Caco-2 (cell line): ENCODE data around the gene CYP26A1. TPM values are rescaled to one million over a fixed set of nuclear protein-coding genes. Genes with fewer than 3 reads are reported as not detected.
"Not testable (repeated sequence)": the region's sequence is repeated elsewhere in the genome, so short reads cannot be mapped to it uniquely, and the experiment has no call there.

Experiments used
- BruUV-seq: library from RNA; stranded (reverse); fragments of 400-500 nt; replicated peaks from 2 replicates; lab custom pipeline; 2021; lab: Mats Ljungman, UMichigan
- CTCF ChIA-PET: fragments of 300-600 bp; sonication (Branson Sonifier 250); formaldehyde crosslinking; loops from one replicate; lab custom pipeline; 2022; ENCODE audit warnings: antibody characterized with exemption; lab: Charles Lee
- POLR2A ChIA-PET: fragments of 300-600 bp; sonication (Branson Sonifier 250); formaldehyde crosslinking; loops from one replicate; lab custom pipeline; 2022; ENCODE audit warnings: antibody characterized with exemption; lab: Charles Lee
- DNase-seq, 2 experiments: peaks; one replicate each; pipeline versions ENCODE4 v3.0.0 to v3.0.0-alpha.2; 2020 to 2022
- H3K27me3 ChIP-seq: replicated peaks from 2 replicates; pipeline ENCODE4 v1.6.0; 2011; ENCODE audit warnings: low read length; ENCODE audit not compliant: control insufficient read depth, insufficient read depth
- H3K36me3 ChIP-seq: 2 replicates; pipeline ENCODE4 v1.5.1; 2011; ENCODE audit warnings: low read length; ENCODE audit not compliant: control insufficient read depth, insufficient read depth
- H3K4me1 ChIP-seq: fragments of 250-450 bp; sonication (Bioruptor Pico); 2 replicates; pipeline ENCODE4 v1.5.1; 2020; ENCODE audit warnings: mild to moderate bottlenecking
- H3K4me3 ChIP-seq: 2 replicates; pipeline ENCODE4 v1.5.1; 2011; ENCODE audit warnings: low read depth, mild to moderate bottlenecking, control low read depth, low read length
- H3K9me3 ChIP-seq: fragments of 250-450 bp; sonication (Bioruptor Pico); 2 replicates; pipeline ENCODE4 v1.5.1; 2020; ENCODE audit warnings: mild to moderate bottlenecking, moderate library complexity
- H3K27ac Mint-ChIP-seq: one replicate; pipeline ENCODE4 v1.8.0; 2022; ENCODE audit warnings: mixed read lengths; ENCODE audit not compliant: unreplicated experiment
- H3K27me3 Mint-ChIP-seq: one replicate; pipeline ENCODE4 v1.8.0; 2022; ENCODE audit warnings: mixed read lengths; ENCODE audit not compliant: insufficient read depth, unreplicated experiment
- H3K36me3 Mint-ChIP-seq: one replicate; pipeline ENCODE4 v1.8.0; 2022; ENCODE audit warnings: mild to moderate bottlenecking, mixed read lengths; ENCODE audit not compliant: insufficient read depth, unreplicated experiment
- H3K4me1 Mint-ChIP-seq: one replicate; pipeline ENCODE4 v1.8.0; 2022; ENCODE audit warnings: low read depth, mixed read lengths; ENCODE audit not compliant: unreplicated experiment
- H3K4me3 Mint-ChIP-seq: one replicate; pipeline ENCODE4 v1.8.0; 2022; ENCODE audit warnings: mild to moderate bottlenecking, moderate library complexity, mixed read lengths; ENCODE audit not compliant: unreplicated experiment
- H3K9me3 Mint-ChIP-seq: one replicate; pipeline ENCODE4 v1.8.0; 2022; ENCODE audit warnings: mixed read lengths; ENCODE audit not compliant: unreplicated experiment
- intact Hi-C: fragments of 100-400 bp; cut with micrococcal nuclease; formaldehyde crosslinking; loops from one replicate; pipeline ENCODE4 v1.10.0; 2022; ENCODE audit not compliant: unreplicated experiment
- total RNA-seq: library from RNA; stranded (reverse); gene quantifications from 2 replicates; pipeline ENCODE4 v1.2.3, GENCODE V29; 2022
- TF ChIP-seq, protein P1 (sequence below), 2 experiments: fragments of 200-600 bp in 1 of 2; IDR thresholded peaks; 1 replicate in 1 of 2; 2 replicates in 1 of 2; pipeline versions ENCODE4 v1.5.1 to v1.8.0; 2011 to 2022; ENCODE audit warnings: antibody characterized with exemption in 1 of 2, control low read depth in 1 of 2, inconsistent platforms in 1 of 2, low read depth in 1 of 2, low read length in 1 of 2, mild to moderate bottlenecking in 1 of 2, moderate library complexity in 1 of 2; ENCODE audit not compliant: insufficient read depth in 1 of 2, severe bottlenecking in 1 of 2, unreplicated experiment in 1 of 2

The CYP26A1 gene
- total RNA-seq, 1 experiment from 2014 or later, result 0.82 TPM

DNA sequence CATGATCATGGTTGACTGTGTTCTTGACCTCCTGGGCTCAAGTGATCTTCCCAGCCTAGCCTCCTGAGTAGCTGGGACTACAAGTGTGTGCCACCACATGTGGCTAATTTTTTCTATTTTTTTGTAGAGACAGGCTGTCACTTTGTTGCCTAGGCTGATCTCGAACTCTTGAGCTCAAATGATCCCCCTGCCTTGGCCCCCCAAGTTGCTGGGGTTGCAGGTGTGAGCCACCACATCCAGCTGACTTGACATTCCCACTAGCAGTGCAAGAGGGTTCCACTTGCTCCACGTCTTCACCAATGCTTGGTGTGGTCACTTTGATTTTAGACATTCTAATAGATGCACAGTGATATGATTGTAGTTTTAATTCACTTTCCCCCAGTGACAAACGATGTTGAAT lies 25.1 kb downstream of the CYP26A1 start:
- Histone ChIP-seq H3K4me3 (no peak overlapping the region), H3K36me3 (no peaks in the 10 kb centered on the region), H3K4me1 (peaks cover 9% of the 10 kb centered on the region; the same call in 1 of the 2 replicates), H3K9me3 (no peaks in the 10 kb centered on the region), H3K27me3 (no peaks in the 10 kb centered on the region)
- no peaks in the 10 kb centered on the region for H3K36me3 Mint-ChIP-seq
- DNase-seq, result no peak
- POLR2A ChIA-PET, result no interaction called here
- H3K27me3 Mint-ChIP-seq, result no peaks in the 10 kb centered on the region
- TF ChIP-seq, protein P1, sequence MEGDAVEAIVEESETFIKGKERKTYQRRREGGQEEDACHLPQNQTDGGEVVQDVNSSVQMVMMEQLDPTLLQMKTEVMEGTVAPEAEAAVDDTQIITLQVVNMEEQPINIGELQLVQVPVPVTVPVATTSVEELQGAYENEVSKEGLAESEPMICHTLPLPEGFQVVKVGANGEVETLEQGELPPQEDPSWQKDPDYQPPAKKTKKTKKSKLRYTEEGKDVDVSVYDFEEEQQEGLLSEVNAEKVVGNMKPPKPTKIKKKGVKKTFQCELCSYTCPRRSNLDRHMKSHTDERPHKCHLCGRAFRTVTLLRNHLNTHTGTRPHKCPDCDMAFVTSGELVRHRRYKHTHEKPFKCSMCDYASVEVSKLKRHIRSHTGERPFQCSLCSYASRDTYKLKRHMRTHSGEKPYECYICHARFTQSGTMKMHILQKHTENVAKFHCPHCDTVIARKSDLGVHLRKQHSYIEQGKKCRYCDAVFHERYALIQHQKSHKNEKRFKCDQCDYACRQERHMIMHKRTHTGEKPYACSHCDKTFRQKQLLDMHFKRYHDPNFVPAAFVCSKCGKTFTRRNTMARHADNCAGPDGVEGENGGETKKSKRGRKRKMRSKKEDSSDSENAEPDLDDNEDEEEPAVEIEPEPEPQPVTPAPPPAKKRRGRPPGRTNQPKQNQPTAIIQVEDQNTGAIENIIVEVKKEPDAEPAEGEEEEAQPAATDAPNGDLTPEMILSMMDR (IDR thresholded peaks at IDR 0.05; ENCODE audit: insufficient read depth in 1 of 2, low read depth in 1 of 2, low read length in 1 of 2, severe bottlenecking in 1 of 2, unreplicated experiment in 1 of 2), result no peak
- CTCF ChIA-PET, result no interaction called here
- intact Hi-C loops, result no loop called here
- peaks cover 7% of the 10 kb centered on the region for H3K4me1 Mint-ChIP-seq
- no TSS peak for BruUV-seq
- H3K27ac Mint-ChIP-seq, result no peak overlapping the region
- no peak overlapping the region for H3K4me3 Mint-ChIP-seq
- H3K9me3 Mint-ChIP-seq, result peaks cover 10% of the 10 kb centered on the region

DNA sequence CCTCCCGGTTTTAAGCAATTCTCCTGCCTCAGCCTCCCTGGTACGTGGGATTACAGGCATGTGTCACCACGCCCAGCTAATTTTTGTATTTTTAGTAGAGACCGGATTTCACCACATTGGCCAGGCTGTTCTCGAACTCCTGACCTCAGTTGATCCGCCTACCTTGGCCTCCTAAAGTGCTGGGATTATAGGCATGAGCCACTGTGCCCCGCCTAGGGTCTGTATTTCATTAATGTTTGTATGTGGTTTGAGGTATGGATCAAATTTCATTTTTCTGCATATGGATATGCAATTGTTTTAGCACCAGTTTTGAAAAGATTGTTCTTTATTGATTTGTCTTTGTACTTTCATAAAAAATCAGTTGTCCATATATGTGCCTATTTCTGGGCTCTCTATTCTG lies 26.0 kb downstream of the CYP26A1 start:
- no TSS peak for BruUV-seq
- Histone ChIP-seq H3K4me3 (no peak overlapping the region), H3K27me3 (no peaks in the 10 kb centered on the region), H3K9me3 (no peaks in the 10 kb centered on the region), H3K36me3 (no peaks in the 10 kb centered on the region), H3K4me1 (peaks cover 9% of the 10 kb centered on the region; the same call in 1 of the 2 replicates)
- H3K27ac Mint-ChIP-seq, result no peak overlapping the region
- ChIA-PET POLR2A (no interaction called here), CTCF (no interaction called here)
- no peaks in the 10 kb centered on the region for H3K36me3 Mint-ChIP-seq
- peaks cover 7% of the 10 kb centered on the region for H3K4me1 Mint-ChIP-seq
- peaks cover 9% of the 10 kb centered on the region for H3K9me3 Mint-ChIP-seq
- H3K27me3 Mint-ChIP-seq, result no peaks in the 10 kb centered on the region
- TF ChIP-seq, protein P1 (IDR thresholded peaks at IDR 0.05; ENCODE audit: insufficient read depth in 1 of 2, low read depth in 1 of 2, low read length in 1 of 2, severe bottlenecking in 1 of 2, unreplicated experiment in 1 of 2), result no peak
- intact Hi-C loops, result no loop called here
- H3K4me3 Mint-ChIP-seq, result no peak overlapping the region
- DNase-seq, result no peak

DNA sequence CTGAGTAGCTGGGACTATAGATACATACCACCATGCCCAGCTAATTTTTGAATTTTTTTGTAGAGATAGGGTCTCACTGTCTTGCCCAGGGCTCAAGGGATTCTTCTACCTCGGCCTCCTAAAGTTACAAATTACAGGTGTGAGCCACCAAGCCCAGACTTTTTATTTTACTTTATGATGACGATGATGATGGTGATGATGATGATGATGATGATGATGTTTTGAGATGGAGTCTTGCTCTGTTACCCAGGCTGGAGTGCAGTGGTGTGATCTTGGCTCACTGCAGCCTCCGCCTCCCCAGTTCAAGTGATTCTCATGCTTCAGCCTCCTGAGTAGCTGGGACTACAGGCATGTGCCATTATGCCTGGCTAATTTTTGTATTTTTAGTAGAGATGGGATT lies 27.5 kb downstream of the CYP26A1 start:
- H3K9me3 ChIP-seq, H3K27me3 Mint-ChIP-seq, H3K9me3 Mint-ChIP-seq, H3K4me3 ChIP-seq, H3K4me3 Mint-ChIP-seq, H3K4me1 ChIP-seq, H3K36me3 Mint-ChIP-seq, CTCF ChIA-PET, POLR2A ChIA-PET, H3K27ac Mint-ChIP-seq, H3K27me3 ChIP-seq, intact Hi-C loops, H3K36me3 ChIP-seq, H3K4me1 Mint-ChIP-seq, DNase-seq, BruUV-seq: not testable (repeated sequence)

DNA sequence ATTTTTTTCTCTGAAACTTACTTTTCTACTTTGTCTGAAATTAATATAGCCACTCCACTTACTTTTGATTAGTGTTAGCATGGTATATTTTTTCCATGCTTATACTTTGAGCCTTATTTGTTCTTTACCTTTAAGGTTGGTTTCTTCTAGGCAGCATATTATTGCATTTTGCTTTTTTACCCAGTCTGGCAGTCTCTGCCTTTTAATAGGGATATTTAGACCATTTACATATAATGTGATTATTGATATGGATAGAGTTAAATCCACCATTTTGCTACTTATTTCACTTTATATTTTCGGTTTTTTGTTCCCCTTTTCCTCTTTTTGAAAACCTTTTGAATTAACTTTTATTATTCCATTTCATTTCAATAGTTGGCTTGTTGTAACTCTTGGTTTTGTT lies 30.3 kb downstream of the CYP26A1 start:
- Histone ChIP-seq H3K36me3 (no peaks in the 10 kb centered on the region), H3K4me3 (no peak overlapping the region), H3K9me3 (no peaks in the 10 kb centered on the region), H3K4me1 (peaks cover 13% of the 10 kb centered on the region), H3K27me3 (no peaks in the 10 kb centered on the region)
- Mint-ChIP-seq H3K27me3 (no peaks in the 10 kb centered on the region), H3K27ac (no peak overlapping the region), H3K4me3 (no peak overlapping the region), H3K36me3 (no peaks in the 10 kb centered on the region), H3K9me3 (peaks cover 9% of the 10 kb centered on the region), H3K4me1 (peaks cover 14% of the 10 kb centered on the region)
- no TSS peak for BruUV-seq
- POLR2A ChIA-PET, result no interaction called here
- CTCF ChIA-PET, result no interaction called here
- DNase-seq, result no peak
- intact Hi-C loops, result no loop called here
- TF ChIP-seq, protein P1 (IDR thresholded peaks at IDR 0.05; ENCODE audit: insufficient read depth in 1 of 2, low read depth in 1 of 2, low read length in 1 of 2, severe bottlenecking in 1 of 2, unreplicated experiment in 1 of 2), result no peak
